CD4-positive, alpha-beta memory T cell (primary cell): ENCODE measurements around the gene ROBO1. TPM values are rescaled to one million over a fixed set of nuclear protein-coding genes. Genes with fewer than 3 reads are reported as not detected.

ENCODE experiments used
- CTCF ChIA-PET: fragments of 350-600 bp; sonication (Branson Sonifier 250); formaldehyde crosslinking; loops from one replicate; lab custom pipeline; 2021; ENCODE audit warnings: inconsistent platforms; ENCODE audit not compliant: partially characterized antibody; lab: Charles Lee
- POLR2A ChIA-PET: fragments of 350-600 bp; sonication (Branson Sonifier 250); formaldehyde crosslinking; loops from one replicate; lab custom pipeline; 2021; ENCODE audit not compliant: partially characterized antibody; lab: Charles Lee
- DNase-seq, 5 donors: peaks; one replicate each; pipeline versions ENCODE4 v3.0.0 to v3.0.0-alpha.2; 2020 to 2022; ENCODE audit warnings: mixed read lengths in 1 of 5
- H3K27ac ChIP-seq: one replicate; pipeline ENCODE4 v1.7.0; 2013; ENCODE audit warnings: low read depth, low read length
- H3K27me3 ChIP-seq: 2 replicates; pipeline ENCODE4 v1.7.0; 2013; ENCODE audit warnings: mild to moderate bottlenecking, low read length, moderate library complexity; ENCODE audit not compliant: insufficient read depth
- H3K36me3 ChIP-seq: 2 replicates; pipeline ENCODE4 v1.7.0; 2013; ENCODE audit warnings: mild to moderate bottlenecking, low read length, moderate library complexity; ENCODE audit not compliant: insufficient read depth
- H3K4me1 ChIP-seq: 2 replicates; pipeline ENCODE4 v1.7.0; 2013; ENCODE audit warnings: mild to moderate bottlenecking, low read length, moderate library complexity; ENCODE audit not compliant: insufficient read depth
- H3K4me3 ChIP-seq, 2 donors: one replicate each; pipeline ENCODE4 v1.7.0; 2013; ENCODE audit warnings: low read length in 2 of 2, mild to moderate bottlenecking in 1 of 2
- H3K9me3 ChIP-seq, 2 donors: one replicate each; pipeline ENCODE4 v1.7.0; 2013; ENCODE audit warnings: low read length in 2 of 2, control low read depth in 1 of 2; ENCODE audit not compliant: control insufficient read depth in 1 of 2
- H3K27ac Mint-ChIP-seq, 7 donors: one replicate each; pipeline ENCODE4 v1.8.0; 2020 to 2021; ENCODE audit warnings: mixed read lengths in 7 of 7, mild to moderate bottlenecking in 6 of 7, inconsistent platforms in 3 of 7, moderate library complexity in 3 of 7
- H3K27me3 Mint-ChIP-seq, 2 donors: one replicate each; pipeline ENCODE4 v1.8.0; 2020 to 2021; ENCODE audit warnings: mixed read lengths in 2 of 2
- H3K36me3 Mint-ChIP-seq, 2 donors: one replicate each; pipeline ENCODE4 v1.8.0; 2020 to 2021; ENCODE audit warnings: mixed read lengths in 2 of 2, inconsistent platforms in 1 of 2, mild to moderate bottlenecking in 1 of 2
- H3K4me1 Mint-ChIP-seq, 4 donors: one replicate each; pipeline ENCODE4 v1.8.0; 2020 to 2021; ENCODE audit warnings: mixed read lengths in 4 of 4, mild to moderate bottlenecking in 1 of 4
- H3K4me3 Mint-ChIP-seq, 8 donors: one replicate each; pipeline ENCODE4 v1.8.0; 2020 to 2021; ENCODE audit warnings: mixed read lengths in 8 of 8, mild to moderate bottlenecking in 7 of 8, moderate library complexity in 6 of 8, inconsistent platforms in 3 of 8
- H3K9me3 Mint-ChIP-seq, 8 donors: one replicate each; pipeline ENCODE4 v1.8.0; 2020 to 2021; ENCODE audit warnings: mixed read lengths in 8 of 8, mild to moderate bottlenecking in 5 of 8, inconsistent platforms in 3 of 8, moderate library complexity in 1 of 8
- intact Hi-C: fragments of 100-400 bp; cut with micrococcal nuclease; formaldehyde crosslinking; loops from one replicate; pipeline ENCODE4 v1.15.1; 2023
- polyA plus RNA-seq, 2 donors: library from polyadenylated mRNA; unstranded; fragments of 300-500 nt; fragmentation: Illumina TruSeq; gene quantifications; one replicate each; pipeline ENCODE4 v1.2.3, GENCODE V29; 2021
- total RNA-seq, 2 experiments: library from RNA; stranded (reverse); gene quantifications; one replicate each; pipeline ENCODE4 v1.2.3, GENCODE V29; 2021

Gene ROBO1
- total and polyA plus RNA-seq, 4 experiments from 2014 or later, result not detected

GRCh38 chr3:79497447-79498111 is 270.2 kb downstream of the ROBO1 start:
- Histone ChIP-seq H3K36me3 (no peaks in the 10 kb centered on the region), H3K27me3 (no peaks in the 10 kb centered on the region), H3K4me3 (no peak overlapping the region), H3K27ac (no peak overlapping the region), H3K9me3 (no peaks in the 10 kb centered on the region), H3K4me1 (no peaks in the 10 kb centered on the region)
- ChIA-PET POLR2A (no interaction called here), CTCF (no interaction called here)
- peaks cover 2 to 13% (median 10%) of the 10 kb centered on the region in 8 donors for H3K9me3 Mint-ChIP-seq
- H3K4me1 Mint-ChIP-seq, result no peaks in the 10 kb centered on the region
- intact Hi-C loops, result no loop called here
- H3K27me3 Mint-ChIP-seq, result no peaks in the 10 kb centered on the region
- no peaks in the 10 kb centered on the region for H3K36me3 Mint-ChIP-seq
- no peak overlapping the region for H3K27ac Mint-ChIP-seq
- no peak for DNase-seq
- no peak overlapping the region for H3K4me3 Mint-ChIP-seq

DNA sequence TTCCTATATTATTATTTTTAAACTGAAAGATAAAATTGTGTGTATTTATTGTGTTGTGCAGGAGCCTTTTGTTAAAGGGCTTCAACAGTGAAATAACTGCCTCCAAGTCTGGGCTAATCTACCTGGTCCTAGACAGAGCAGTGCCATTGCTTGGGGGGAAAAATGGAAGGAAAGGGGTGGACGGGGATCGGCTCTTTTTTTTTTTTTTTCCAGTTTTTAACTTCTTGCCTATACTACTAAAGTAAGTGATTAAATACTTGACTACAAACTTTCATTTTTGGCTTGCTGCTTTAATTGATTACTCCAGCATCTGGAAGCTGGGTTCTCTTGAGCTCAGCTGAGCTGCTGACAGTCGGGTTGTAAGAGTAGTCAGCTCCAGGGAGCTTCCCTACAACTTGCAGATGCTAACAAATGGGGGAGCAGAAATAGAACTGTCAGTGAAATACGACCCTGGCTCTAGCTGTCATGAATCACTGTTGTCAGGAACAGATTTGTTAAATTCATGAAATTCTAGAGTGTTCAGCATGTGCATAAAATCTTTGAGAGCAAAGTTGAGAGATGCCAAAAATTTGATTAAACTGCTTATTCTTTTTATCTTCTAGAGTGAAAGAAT is 276.7 kb downstream of the ROBO1 start:
- CTCF ChIA-PET, result interaction anchor here (0.7 to 1.1 kb wide), 2 partner anchors 10 to 1715 kb away, joined by 3 read pairs; no protein-coding TSS in a partner anchor
- Mint-ChIP-seq H3K4me1 (no peaks in the 10 kb centered on the region), H3K27me3 (no peaks in the 10 kb centered on the region), H3K4me3 (peak overlapping the region in 1 of 8 donors; percentile 45), H3K36me3 (no peaks in the 10 kb centered on the region), H3K9me3 (peaks cover 0 to 16% (median 6%) of the 10 kb centered on the region in 8 donors), H3K27ac (no peak overlapping the region)
- H3K36me3 ChIP-seq, result no peaks in the 10 kb centered on the region
- intact Hi-C loops, result no loop called here
- H3K4me3 ChIP-seq, result no peak overlapping the region
- H3K27ac ChIP-seq, result no peak overlapping the region
- no peaks in the 10 kb centered on the region for H3K9me3 ChIP-seq
- POLR2A ChIA-PET, result no interaction called here
- H3K4me1 ChIP-seq, result no peaks in the 10 kb centered on the region
- no peak for DNase-seq
- H3K27me3 ChIP-seq, result no peaks in the 10 kb centered on the region

DNA sequence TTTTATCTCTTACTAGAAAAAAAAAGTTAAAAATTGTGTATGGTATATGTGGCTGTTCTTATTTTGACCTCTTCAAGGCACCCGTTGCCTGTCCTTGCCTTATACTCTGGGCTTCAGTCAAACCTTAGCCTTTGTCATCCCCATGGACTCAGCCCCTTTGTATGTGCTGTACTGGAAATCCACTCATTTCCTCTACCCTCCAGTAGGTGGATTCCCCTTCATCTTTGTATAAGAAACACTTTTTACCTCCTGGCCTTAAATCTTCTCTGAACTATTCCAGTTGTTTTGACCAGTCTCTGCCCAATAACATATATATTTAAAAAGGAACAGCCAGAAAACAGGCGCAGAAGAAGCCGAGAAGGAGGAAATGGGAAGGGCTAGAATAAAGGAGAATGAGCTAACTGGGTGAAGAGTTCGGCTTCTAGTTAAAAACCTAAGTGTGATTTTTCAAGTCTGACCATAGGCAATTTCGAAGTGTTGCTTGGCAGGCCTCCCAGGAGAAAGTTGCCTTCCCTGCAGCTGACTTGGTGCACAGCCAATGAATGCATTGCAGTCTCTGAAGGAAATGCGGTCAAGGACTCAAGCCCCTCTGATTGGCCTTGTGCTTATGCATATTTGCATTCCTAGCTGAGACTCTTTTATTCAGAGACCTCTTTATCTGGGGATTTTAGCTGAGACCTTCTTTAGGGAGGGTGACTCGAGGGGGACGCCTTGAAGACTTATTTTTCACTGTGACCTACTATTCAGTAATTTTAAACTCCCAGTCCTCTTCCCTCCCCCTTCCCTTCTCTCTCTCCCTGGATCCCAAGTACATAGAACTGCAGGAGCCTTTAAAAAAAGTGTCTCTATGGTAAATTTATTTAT is 277.4 kb downstream of the ROBO1 start:
- no peak for DNase-seq
- Histone ChIP-seq H3K27ac (no peak overlapping the region), H3K4me1 (no peaks in the 10 kb centered on the region), H3K36me3 (no peaks in the 10 kb centered on the region), H3K4me3 (no peak overlapping the region), H3K9me3 (no peaks in the 10 kb centered on the region), H3K27me3 (no peaks in the 10 kb centered on the region)
- Mint-ChIP-seq H3K4me3 (no peak overlapping the region), H3K4me1 (no peaks in the 10 kb centered on the region), H3K9me3 (peaks cover 0 to 16% (median 8%) of the 10 kb centered on the region in 8 donors), H3K27me3 (no peaks in the 10 kb centered on the region), H3K36me3 (no peaks in the 10 kb centered on the region), H3K27ac (no peak overlapping the region)
- ChIA-PET CTCF (interaction anchor here (1.1 kb wide), 1 partner anchor 9 kb away, joined by 3 read pairs; no protein-coding TSS in a partner anchor), POLR2A (no interaction called here)
- intact Hi-C loops, result no loop called here

DNA sequence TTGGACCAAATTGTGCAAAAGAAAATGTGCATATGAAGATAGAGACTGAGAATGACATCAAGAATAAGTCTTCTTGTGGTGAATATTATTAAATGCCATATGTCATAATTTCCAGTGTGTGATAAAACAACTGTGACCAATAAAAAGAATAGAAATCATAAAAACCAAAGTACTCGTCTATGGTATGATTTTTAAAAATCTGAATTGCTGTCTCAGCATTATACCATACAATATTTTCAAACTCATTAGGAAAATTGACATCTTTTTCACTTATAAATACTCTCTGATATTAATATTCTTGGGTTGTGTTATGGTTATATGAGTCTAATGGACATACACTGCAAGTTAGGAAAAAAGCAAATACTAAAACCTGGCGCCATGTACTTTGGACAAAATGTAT is 279.4 kb downstream of the ROBO1 start:
- POLR2A ChIA-PET, result no interaction called here
- no peaks in the 10 kb centered on the region for H3K36me3 ChIP-seq
- CTCF ChIA-PET, result no interaction called here
- Mint-ChIP-seq H3K4me3 (no peak overlapping the region), H3K27ac (no peak overlapping the region), H3K27me3 (no peaks in the 10 kb centered on the region), H3K9me3 (peaks cover 0 to 12% (median 7%) of the 10 kb centered on the region in 8 donors), H3K4me1 (no peaks in the 10 kb centered on the region), H3K36me3 (no peaks in the 10 kb centered on the region)
- H3K4me1 ChIP-seq, result no peaks in the 10 kb centered on the region
- no peaks in the 10 kb centered on the region for H3K9me3 ChIP-seq
- DNase-seq, result no peak
- intact Hi-C loops, result no loop called here
- no peak overlapping the region for H3K27ac ChIP-seq
- no peaks in the 10 kb centered on the region for H3K27me3 ChIP-seq
- H3K4me3 ChIP-seq, result no peak overlapping the region

- Histone ChIP-seq H3K27me3 (no peaks in the 10 kb centered on the region), H3K4me1 (no peaks in the 10 kb centered on the region), H3K36me3 (no peaks in the 10 kb centered on the region), H3K27ac (no peak overlapping the region), H3K9me3 (no peaks in the 10 kb centered on the region), H3K4me3 (no peak overlapping the region)
- Mint-ChIP-seq H3K27ac (no peak overlapping the region), H3K4me3 (no peak overlapping the region), H3K9me3 (peaks cover 0 to 13% (median 5%) of the 10 kb centered on the region in 8 donors), H3K36me3 (no peaks in the 10 kb centered on the region), H3K27me3 (no peaks in the 10 kb centered on the region), H3K4me1 (no peaks in the 10 kb centered on the region)
- CTCF ChIA-PET, result interaction anchor here (0.9 kb wide), 1 partner anchor 11 kb away, joined by 3 read pairs; no protein-coding TSS in a partner anchor
- POLR2A ChIA-PET, result no interaction called here
- intact Hi-C loops, result no loop called here
- DNase-seq, result no peak
Observed at GRCh38 chr3:79480746-79481145, 287.1 kb downstream of the ROBO1 start.

DNA sequence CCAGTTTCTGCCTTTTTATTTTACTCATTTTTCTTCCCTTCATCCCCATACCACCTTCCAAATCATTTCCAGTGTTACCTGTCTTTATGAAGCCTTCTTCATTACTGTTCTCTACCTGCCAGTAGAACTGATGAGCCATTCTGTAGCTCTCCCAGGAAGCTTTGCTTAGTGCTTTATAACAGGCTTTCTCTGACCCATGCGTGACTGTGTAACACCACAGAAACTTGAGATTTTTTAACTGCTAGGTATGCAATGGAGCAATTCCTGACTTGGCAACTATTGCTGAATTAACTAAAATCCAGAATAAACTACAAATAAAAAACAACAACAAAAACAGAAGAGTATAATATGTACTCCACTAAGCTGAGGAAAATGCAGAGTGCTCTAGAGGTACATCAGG is 289.2 kb downstream of the ROBO1 start:
- H3K36me3 ChIP-seq, result no peaks in the 10 kb centered on the region
- H3K4me1 Mint-ChIP-seq, result no peaks in the 10 kb centered on the region
- H3K27me3 ChIP-seq, result no peaks in the 10 kb centered on the region
- no peak overlapping the region for H3K4me3 Mint-ChIP-seq
- no peaks in the 10 kb centered on the region for H3K36me3 Mint-ChIP-seq
- no peak overlapping the region for H3K27ac ChIP-seq
- peaks cover 0 to 13% (median 4%) of the 10 kb centered on the region in 8 donors for H3K9me3 Mint-ChIP-seq
- H3K4me3 ChIP-seq, result no peak overlapping the region
- ChIA-PET CTCF (no interaction called here), POLR2A (no interaction called here)
- H3K27ac Mint-ChIP-seq, result no peak overlapping the region
- DNase-seq, result no peak
- H3K27me3 Mint-ChIP-seq, result no peaks in the 10 kb centered on the region
- no peaks in the 10 kb centered on the region for H3K9me3 ChIP-seq
- intact Hi-C loops, result no loop called here
- no peaks in the 10 kb centered on the region for H3K4me1 ChIP-seq

DNA sequence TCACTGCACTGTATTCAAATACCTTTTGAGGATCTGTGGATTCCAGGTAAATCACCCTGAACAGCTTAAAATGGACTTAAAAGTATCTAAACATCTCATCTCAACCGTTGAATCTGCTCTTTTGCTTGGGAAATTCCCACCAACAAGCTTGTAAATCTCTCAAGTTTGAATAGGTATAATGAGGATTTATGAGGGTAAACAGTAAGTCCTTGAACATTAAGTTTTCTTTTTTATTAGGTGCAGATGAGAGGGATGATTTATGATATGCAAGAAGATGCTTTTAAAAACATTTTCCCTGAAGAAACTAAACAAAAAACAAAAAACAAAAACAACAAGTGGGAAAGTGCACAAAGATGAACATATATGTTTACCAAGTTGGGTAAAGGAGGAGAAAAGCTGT is 290.6 kb downstream of the ROBO1 start:
- Mint-ChIP-seq H3K4me3 (no peak overlapping the region), H3K9me3 (peaks cover 0 to 17% (median 2%) of the 10 kb centered on the region in 8 donors), H3K27me3 (no peaks in the 10 kb centered on the region), H3K36me3 (no peaks in the 10 kb centered on the region), H3K4me1 (no peaks in the 10 kb centered on the region), H3K27ac (no peak overlapping the region)
- DNase-seq, result no peak
- no peaks in the 10 kb centered on the region for H3K36me3 ChIP-seq
- ChIA-PET CTCF (no interaction called here), POLR2A (no interaction called here)
- no peak overlapping the region for H3K27ac ChIP-seq
- H3K27me3 ChIP-seq, result no peaks in the 10 kb centered on the region
- no peak overlapping the region for H3K4me3 ChIP-seq
- H3K9me3 ChIP-seq, result no peaks in the 10 kb centered on the region
- intact Hi-C loops, result no loop called here
- no peaks in the 10 kb centered on the region for H3K4me1 ChIP-seq
